IMR-90 (cell line): ENCODE data around the gene GRAMD1A. TPM values are rescaled to one million over a fixed set of nuclear protein-coding genes. Genes with fewer than 3 reads are reported as not detected.
A peak's percentile ranks its signal among the peaks of the same experiment; 100 is the strongest.

Source experiments
- ATAC-seq: fragments of 200-7000 bp; cut with Tn5 transposase; 2 replicates; pipeline ENCODE4 v1.9.1; 2020; ENCODE audit warnings: low read depth, mild to moderate bottlenecking, moderate library complexity
- BruUV-seq: library from RNA; stranded (reverse); fragments of 400-500 nt; replicated peaks from 2 replicates; lab custom pipeline; 2021; lab: Mats Ljungman, UMichigan
- CTCF ChIA-PET: fragments of 300-600 bp; formaldehyde crosslinking; extraction: SDS; loops from one replicate; lab custom pipeline; 2021; ENCODE audit warnings: antibody characterized with exemption; lab: Yijun Ruan, JAX
- POLR2A ChIA-PET: fragments of 300-600 bp; sonication (Branson Sonifier 250); formaldehyde crosslinking; loops from one replicate; lab custom pipeline; 2022; ENCODE audit warnings: antibody characterized with exemption; ENCODE audit not compliant: unreplicated experiment; lab: Charles Lee
- DNase-seq: peaks from one replicate; pipeline ENCODE4 v3.0.0; 2013
- H2AFZ ChIP-seq: replicated peaks from 2 replicates; pipeline ENCODE3; 2013; ENCODE audit warnings: low read length, mild to moderate bottlenecking; ENCODE audit not compliant: poor library complexity
- H2AK5ac ChIP-seq: 2 replicates; pipeline ENCODE4 v1.6.1; 2013; ENCODE audit warnings: low read depth, low read length, inconsistent platforms
- H2AK9ac ChIP-seq: replicated peaks from 2 replicates; pipeline ENCODE3; 2013; ENCODE audit warnings: mild to moderate bottlenecking, low read depth, low read length, moderate library complexity; ENCODE audit not compliant: poor library complexity
- H2BK120ac ChIP-seq: 2 replicates; pipeline ENCODE4 v1.6.1; 2013; ENCODE audit warnings: low read depth, low read length, inconsistent platforms
- H2BK15ac ChIP-seq: 3 replicates; pipeline ENCODE4 v1.6.1; 2013; ENCODE audit warnings: low read depth, low read length, inconsistent platforms
- H2BK20ac ChIP-seq: 2 replicates; pipeline ENCODE4 v1.6.1; 2013; ENCODE audit warnings: low read depth, mild to moderate bottlenecking, inconsistent platforms, low read length, moderate library complexity
- H2BK5ac ChIP-seq: 2 replicates; pipeline ENCODE4 v1.6.1; 2013; ENCODE audit warnings: mild to moderate bottlenecking, low read depth, low read length, inconsistent platforms; ENCODE audit not compliant: poor library complexity, severe bottlenecking
- H3K14ac ChIP-seq: replicated peaks from 2 replicates; pipeline ENCODE4 v1.6.1; 2013; ENCODE audit warnings: low read depth, low read length, inconsistent platforms
- H3K18ac ChIP-seq: 2 replicates; pipeline ENCODE4 v1.6.1; 2013; ENCODE audit warnings: low read depth, low read length, control low read depth
- H3K23ac ChIP-seq: 2 replicates; pipeline ENCODE4 v1.6.1; 2013; ENCODE audit warnings: low read depth, low read length, inconsistent platforms
- H3K27ac ChIP-seq: 2 replicates; pipeline ENCODE4 v1.5.1; 2013; ENCODE audit warnings: mild to moderate bottlenecking, control low read depth, low read length; ENCODE audit not compliant: insufficient read depth
- H3K27me3 ChIP-seq: 2 replicates; pipeline ENCODE4 v1.6.1; 2013; ENCODE audit warnings: low read length; ENCODE audit not compliant: control insufficient read depth, insufficient read depth
- H3K36me3 ChIP-seq: 2 replicates; pipeline ENCODE4 v1.6.1; 2013; ENCODE audit warnings: low read length, mixed read lengths; ENCODE audit not compliant: control insufficient read depth, insufficient read depth
- H3K4ac ChIP-seq: 2 replicates; pipeline ENCODE4 v1.6.1; 2013; ENCODE audit warnings: low read depth, low read length, inconsistent platforms
- H3K4me1 ChIP-seq: 2 replicates; pipeline ENCODE4 v1.6.1; 2013; ENCODE audit warnings: low read length, mixed read lengths; ENCODE audit not compliant: control insufficient read depth, insufficient read depth
- H3K4me2 ChIP-seq: 2 replicates; pipeline ENCODE4 v1.6.1; 2013; ENCODE audit warnings: low read depth, mild to moderate bottlenecking, control low read depth, low read length, moderate library complexity
- H3K4me3 ChIP-seq: 2 replicates; pipeline ENCODE4 v1.5.1; 2013; ENCODE audit warnings: low read depth, mild to moderate bottlenecking, control low read depth, low read length, moderate library complexity; ENCODE audit not compliant: insufficient read depth
- H3K56ac ChIP-seq: 2 replicates; pipeline ENCODE4 v1.6.1; 2013; ENCODE audit warnings: low read length, inconsistent platforms; ENCODE audit not compliant: insufficient read depth; ENCODE audit errors: extremely low read depth
- H3K79me1 ChIP-seq, 2 experiments: 2 replicates each; pipeline ENCODE4 v1.6.1; 2013; ENCODE audit warnings: low read length in 2 of 2, inconsistent platforms in 1 of 2, low read depth in 1 of 2
- H3K9ac ChIP-seq: 2 replicates; pipeline ENCODE4 v1.6.1; 2013; ENCODE audit warnings: low read depth, low read length, control low read depth
- H3K9me1 ChIP-seq: 2 replicates; pipeline ENCODE4 v1.6.1; 2013; ENCODE audit warnings: low read length, inconsistent platforms; ENCODE audit not compliant: insufficient read depth
- H3K9me3 ChIP-seq: 2 replicates; pipeline ENCODE4 v1.6.1; 2013; ENCODE audit warnings: low read length; ENCODE audit not compliant: control insufficient read depth, insufficient read depth
- H4K20me1 ChIP-seq: 2 replicates; pipeline ENCODE4 v1.6.1; 2013; ENCODE audit warnings: low read length, inconsistent platforms; ENCODE audit not compliant: insufficient read depth
- H4K5ac ChIP-seq: 2 replicates; pipeline ENCODE4 v1.6.1; 2013; ENCODE audit warnings: mild to moderate bottlenecking, low read depth, low read length, control low read depth
- H4K8ac ChIP-seq, 2 experiments: 2 replicates each; pipeline ENCODE4 v1.6.1; 2013; ENCODE audit warnings: low read depth in 2 of 2, low read length in 2 of 2, control low read depth in 1 of 2, inconsistent platforms in 1 of 2
- H4K91ac ChIP-seq: 2 replicates; pipeline ENCODE4 v1.6.1; 2013; ENCODE audit warnings: low read depth, low read length, inconsistent platforms; ENCODE audit not compliant: insufficient read depth
- BHLHE40 ChIP-seq: fragments of 150-350 bp; IDR thresholded peaks from 2 replicates; pipeline ENCODE4 v1.6.1; 2016; ENCODE audit warnings: mild to moderate bottlenecking, low read depth, low read length
- CEBPB ChIP-seq: IDR thresholded peaks from 2 replicates; pipeline ENCODE4 v1.6.1; 2012; ENCODE audit warnings: low read depth, low read length, improper control_type of control experiment
- CHD1 ChIP-seq: IDR thresholded peaks from 2 replicates; pipeline ENCODE4 v1.6.1; 2012; ENCODE audit warnings: low read depth, low read length, improper control_type of control experiment
- CTCF ChIP-seq: conservative IDR thresholded peaks from 2 replicates; pipeline ENCODE4 v1.5.1; 2012; ENCODE audit warnings: mild to moderate bottlenecking, low read depth, low read length, improper control_type of control experiment
- ELK1 ChIP-seq: fragments of 150-350 bp; IDR thresholded peaks from 2 replicates; pipeline ENCODE4 v1.6.1; 2016; ENCODE audit warnings: low read depth, mild to moderate bottlenecking, low read length, moderate library complexity, borderline replicate concordance
- FOS ChIP-seq: fragments of 150-350 bp; IDR thresholded peaks from 2 replicates; pipeline ENCODE4 v1.6.1; 2016; ENCODE audit warnings: low read depth, low read length
- MAFK ChIP-seq: IDR thresholded peaks from 2 replicates; pipeline ENCODE4 v1.6.1; 2012; ENCODE audit warnings: low read depth, low read length, improper control_type of control experiment
- MAZ ChIP-seq: IDR thresholded peaks from 2 replicates; pipeline ENCODE4 v1.6.1; 2012; ENCODE audit warnings: low read depth, mild to moderate bottlenecking, low read length, improper control_type of control experiment, moderate library complexity, borderline replicate concordance
- MXI1 ChIP-seq: IDR thresholded peaks from 2 replicates; pipeline ENCODE4 v1.6.1; 2012; ENCODE audit warnings: low read depth, mild to moderate bottlenecking, low read length, moderate library complexity, borderline replicate concordance
- NFE2L2 ChIP-seq: fragments of 150-350 bp; IDR thresholded peaks from 2 replicates; pipeline ENCODE4 v1.6.1; 2016; ENCODE audit warnings: low read depth, mild to moderate bottlenecking, low read length
- POLR2A ChIP-seq: IDR thresholded peaks from 2 replicates; pipeline ENCODE4 v1.6.1; 2012; ENCODE audit warnings: mild to moderate bottlenecking, low read depth, low read length
- RCOR1 ChIP-seq: IDR thresholded peaks from 2 replicates; pipeline ENCODE4 v1.6.1; 2012; ENCODE audit warnings: mild to moderate bottlenecking, low read length, improper control_type of control experiment; ENCODE audit not compliant: insufficient replicate concordance
- SMC3 ChIP-seq: fragments of 150-350 bp; IDR thresholded peaks from 2 replicates; pipeline ENCODE4 v1.6.1; 2016; ENCODE audit warnings: low read depth, mild to moderate bottlenecking, antibody characterized with exemption, low read length, moderate library complexity
- USF2 ChIP-seq: fragments of 150-350 bp; IDR thresholded peaks from 2 replicates; pipeline ENCODE4 v1.6.1; 2017; ENCODE audit warnings: mild to moderate bottlenecking, antibody characterized with exemption, low read length, low read depth
- WGBS, 2 experiments: methylation state at CpG; one replicate each; pipeline versions ENCODE4 v1.1.5 to v1.1.7; 2013; ENCODE audit warnings: missing lambda C conversion rate in 2 of 2; ENCODE audit not compliant: insufficient read length in 1 of 2; ENCODE audit errors: extremely low coverage in 2 of 2; 5-methylcytosine and 5-hydroxymethylcytosine counted together
- dilution Hi-C: fragments of 300-500 bp; cut with HindIII; formaldehyde crosslinking; loops from one replicate; pipeline ENCODE4 v1.14.3; 2018; ENCODE audit warnings: low sequenced_read_pairs; ENCODE audit not compliant: unreplicated experiment
- in situ Hi-C: fragments of 300-500 bp; cut with MboI; formaldehyde crosslinking; loops from 3 replicates; pipeline ENCODE4 v1.14.3; 2019; ENCODE audit warnings: low sequenced_read_pairs, inconsistent platforms, mixed read lengths
- intact Hi-C: fragments of 100-400 bp; cut with micrococcal nuclease; formaldehyde crosslinking; loops from 2 replicates; pipeline ENCODE4 v1.10.0; 2022
- polyA plus RNA-seq, 3 experiments: library from polyadenylated mRNA; depleted of rRNA; stranded (reverse); fragments of >200 nt; gene quantifications; 2 replicates each; pipeline ENCODE4 v1.2.3, GENCODE V29; 2012; ENCODE audit warnings: low replicate concordance in 1 of 3
- total RNA-seq: library from RNA; depleted of rRNA; stranded (reverse); fragments of >200 nt; gene quantifications from 2 replicates; pipeline ENCODE4 v1.2.3, GENCODE V29; 2012

GRAMD1A gene
- total and polyA plus RNA-seq, 2 of the 4 experiments (the other 2 are of a cell fraction), result 11.1 to 63.0 TPM

GRCh38 chr19:35038623-35039512 lies 38.7 kb downstream of the GRAMD1A start:
- ATAC-seq (no peak), DNase-seq (no peak)
- Histone ChIP-seq H3K56ac (no peak overlapping the region), H4K91ac (no peak overlapping the region), H3K9ac (no peak overlapping the region), H2BK15ac (no peak overlapping the region), H2AK5ac (no peak overlapping the region), H4K5ac (no peak overlapping the region), H3K36me3 (no peaks in the 10 kb centered on the region), H3K4ac (no peak overlapping the region), H3K14ac (no peak overlapping the region), H3K27ac (no peak overlapping the region), H4K8ac (no peak overlapping the region), H2BK20ac (no peak overlapping the region), H3K79me1 (no peaks in the 10 kb centered on the region), H3K9me3 (no peaks in the 10 kb centered on the region), H3K4me3 (no peak overlapping the region), H2BK120ac (no peak overlapping the region), H3K23ac (no peak overlapping the region), H3K4me1 (peaks cover 5% of the 10 kb centered on the region; the same call in 1 of the 2 replicates), H2AFZ (peak overlapping the region; percentile 13), H3K4me2 (no peak overlapping the region), H4K20me1 (no peaks in the 10 kb centered on the region), H2BK5ac (no peak overlapping the region), H3K27me3 (peaks cover 7% of the 10 kb centered on the region; the same call in 1 of the 2 replicates), H2AK9ac (no peak overlapping the region), H3K18ac (no peak overlapping the region), H3K9me1 (no peaks in the 10 kb centered on the region)
- ChIA-PET CTCF (no interaction called here), POLR2A (interaction anchor here (0.6 kb wide), 1 partner anchor 555 kb away, joined by 3 read pairs; no protein-coding TSS in a partner anchor)
- intact Hi-C loops, result no loop called here
- in situ Hi-C loops, result no loop called here
- WGBS, 2 experiments, result 100% methylated on average over 1 of the region's 17 CpGs; no CpG with 5 or more reads in 1 of the 2 experiments
- BruUV-seq, result no TSS peak
- dilution Hi-C loops, result no loop called here
- TF ChIP-seq RCOR1 (no peak), POLR2A (no peak), NFE2L2 (no peak), CTCF (no peak), SMC3 (no peak), USF2 (no peak), CHD1 (no peak), FOS (no peak), ELK1 (no peak), MAZ (no peak), MAFK (no peak), MXI1 (no peak), CEBPB (no peak; the same call in 1 of the 2 replicates), BHLHE40 (no peak)
